Gastroesophageal sphincter (tissue), 4 donors: Measurements from ENCODE around the gene IFFO2. TPM values are rescaled to one million over a fixed set of nuclear protein-coding genes. Genes with fewer than 3 reads are reported as not detected.

ENCODE experiments used
- ATAC-seq: fragments of 150-250 bp; one replicate; pipeline ENCODE4 v1.9.1; 2016; ENCODE audit warnings: mild to moderate bottlenecking, moderate library complexity
- H3K27ac ChIP-seq, 4 donors: fragments of 200-600 bp; sonication (generic) in 3 of 4; 1 replicate in 3 of 4; 2 replicates in 1 of 4; pipeline ENCODE4 v1.5.1; 2016 to 2019
- H3K27me3 ChIP-seq: fragments of 200-600 bp; sonication (generic); one replicate; pipeline ENCODE4 v1.5.1; 2019
- H3K36me3 ChIP-seq, 2 donors: fragments of 200-600 bp; sonication (generic); one replicate each; pipeline ENCODE4 v1.5.1; 2019; ENCODE audit warnings: control low read depth in 1 of 2
- H3K4me1 ChIP-seq, 3 donors: fragments of 200-600 bp; sonication (generic); 1 replicate in 2 of 3; 2 replicates in 1 of 3; pipeline ENCODE4 v1.5.1; 2016 to 2019; ENCODE audit warnings: control low read depth in 2 of 3
- H3K4me3 ChIP-seq, 2 donors: fragments of 200-600 bp; sonication (generic); one replicate each; pipeline ENCODE4 v1.5.1; 2019; ENCODE audit warnings: mild to moderate bottlenecking in 1 of 2, moderate library complexity in 1 of 2
- H3K9me3 ChIP-seq, 3 donors: fragments of 200-600 bp; sonication (generic); one replicate each; pipeline ENCODE4 v1.5.1; 2017 to 2019; ENCODE audit warnings: control low read depth in 2 of 3
- EP300 ChIP-seq: sonication (generic); formaldehyde crosslinking; IDR thresholded peaks from one replicate; pipeline ENCODE4 v1.6.1; 2017; ENCODE audit warnings: antibody characterized with exemption, mild to moderate bottlenecking
- POLR2A ChIP-seq, 2 donors: fragments of 450-650 bp; IDR thresholded peaks; one replicate each; pipeline ENCODE4 v1.6.1; 2017; ENCODE audit warnings: antibody characterized with exemption in 2 of 2, mild to moderate bottlenecking in 2 of 2, moderate library complexity in 1 of 2
- POLR2AphosphoS5 ChIP-seq: sonication (generic); formaldehyde crosslinking; IDR thresholded peaks from one replicate; pipeline ENCODE4 v1.6.1; 2017; ENCODE audit warnings: antibody characterized with exemption
- WGBS, 2 donors: methylation state at CpG; one replicate each; pipeline ENCODE4 v1.1.5; 2018; ENCODE audit warnings: low coverage in 1 of 2; 5-methylcytosine and 5-hydroxymethylcytosine counted together
- total RNA-seq, 4 donors: library from RNA; depleted of rRNA; stranded (reverse); fragments of >200 nt; gene quantifications; one replicate each; pipeline ENCODE4 v1.1.0, GENCODE V29; 2016
- TF ChIP-seq, protein P1 (sequence below), 4 experiments: fragments of 200-600 bp in 2 of 4; fragments of 450-650 bp in 2 of 4; sonication (generic) in 1 of 4; IDR thresholded peaks; one replicate each; pipeline ENCODE4 v1.5.1; 2017 to 2019; ENCODE audit warnings: antibody characterized with exemption in 4 of 4, mild to moderate bottlenecking in 2 of 4, moderate library complexity in 2 of 4

The IFFO2 gene
- total RNA-seq, 4 donors from 2014 or later: 9.3 to 18.4 (median 12.7) TPM

DNA sequence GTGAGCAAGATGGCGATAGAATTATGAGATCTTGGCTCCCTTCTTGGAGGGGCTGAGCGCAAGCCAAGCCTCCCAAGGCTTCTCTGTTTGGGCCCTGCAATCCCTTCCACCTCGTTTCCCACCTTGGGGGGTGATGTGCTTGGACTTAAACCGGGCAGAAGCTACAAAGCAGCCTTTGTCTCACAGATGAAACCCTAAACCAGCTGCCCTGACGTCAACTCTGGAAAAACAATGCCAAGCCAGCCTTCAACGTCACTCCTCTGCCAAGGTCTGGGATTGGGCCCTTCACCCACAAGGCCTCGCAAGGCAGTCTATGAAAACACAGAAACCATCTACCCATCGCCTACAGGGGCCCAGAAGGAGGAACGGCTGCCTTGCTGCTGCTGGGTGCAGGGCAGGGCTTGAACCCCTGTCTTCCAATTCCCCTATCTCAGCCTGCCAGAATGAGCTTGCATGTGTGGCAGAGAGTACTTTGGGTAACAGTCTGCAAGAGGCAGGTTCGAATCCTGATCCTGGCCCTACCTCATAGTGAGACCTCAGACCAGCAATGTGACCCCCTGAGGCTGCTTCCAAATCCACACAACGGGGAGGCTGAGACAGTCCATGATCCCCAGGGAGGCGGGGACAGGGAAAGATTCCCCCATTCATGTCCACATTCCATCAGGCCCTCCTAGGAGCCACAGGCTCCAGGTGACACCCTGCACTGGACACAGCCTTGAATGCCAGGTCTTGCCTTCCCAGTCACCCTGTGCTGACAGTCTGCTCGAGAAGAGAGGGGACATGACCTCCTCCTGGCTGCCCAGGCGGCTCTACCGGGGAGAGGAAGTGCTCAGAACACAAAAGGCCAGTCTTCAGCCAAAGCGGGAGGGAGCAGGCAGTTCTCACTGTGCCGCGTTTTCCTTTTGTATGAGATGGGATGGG lies 15.0 kb downstream of the IFFO2 start:
- ATAC-seq: no peak
- Histone ChIP-seq H3K4me3 (no peak overlapping the region), H3K27ac (peak overlapping the region in 3 of 4 donors; percentile 26 to 65 (median 41)), H3K27me3 (no peaks in the 10 kb centered on the region), H3K36me3 (no peaks in the 10 kb centered on the region), H3K4me1 (peaks cover 0 to 100% (median 56%) of the 10 kb centered on the region in 3 donors), H3K9me3 (no peaks in the 10 kb centered on the region)
- WGBS, 2 donors: 73 to 80% methylated on average over 5 to 8 of the region's 18 CpGs
- TF ChIP-seq POLR2AphosphoS5 (no peak), EP300 (no peak), POLR2A (IDR thresholded peaks at IDR 0.05) (no peak)
- TF ChIP-seq, protein P1, sequence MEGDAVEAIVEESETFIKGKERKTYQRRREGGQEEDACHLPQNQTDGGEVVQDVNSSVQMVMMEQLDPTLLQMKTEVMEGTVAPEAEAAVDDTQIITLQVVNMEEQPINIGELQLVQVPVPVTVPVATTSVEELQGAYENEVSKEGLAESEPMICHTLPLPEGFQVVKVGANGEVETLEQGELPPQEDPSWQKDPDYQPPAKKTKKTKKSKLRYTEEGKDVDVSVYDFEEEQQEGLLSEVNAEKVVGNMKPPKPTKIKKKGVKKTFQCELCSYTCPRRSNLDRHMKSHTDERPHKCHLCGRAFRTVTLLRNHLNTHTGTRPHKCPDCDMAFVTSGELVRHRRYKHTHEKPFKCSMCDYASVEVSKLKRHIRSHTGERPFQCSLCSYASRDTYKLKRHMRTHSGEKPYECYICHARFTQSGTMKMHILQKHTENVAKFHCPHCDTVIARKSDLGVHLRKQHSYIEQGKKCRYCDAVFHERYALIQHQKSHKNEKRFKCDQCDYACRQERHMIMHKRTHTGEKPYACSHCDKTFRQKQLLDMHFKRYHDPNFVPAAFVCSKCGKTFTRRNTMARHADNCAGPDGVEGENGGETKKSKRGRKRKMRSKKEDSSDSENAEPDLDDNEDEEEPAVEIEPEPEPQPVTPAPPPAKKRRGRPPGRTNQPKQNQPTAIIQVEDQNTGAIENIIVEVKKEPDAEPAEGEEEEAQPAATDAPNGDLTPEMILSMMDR (IDR thresholded peaks at IDR 0.05): no peak

DNA sequence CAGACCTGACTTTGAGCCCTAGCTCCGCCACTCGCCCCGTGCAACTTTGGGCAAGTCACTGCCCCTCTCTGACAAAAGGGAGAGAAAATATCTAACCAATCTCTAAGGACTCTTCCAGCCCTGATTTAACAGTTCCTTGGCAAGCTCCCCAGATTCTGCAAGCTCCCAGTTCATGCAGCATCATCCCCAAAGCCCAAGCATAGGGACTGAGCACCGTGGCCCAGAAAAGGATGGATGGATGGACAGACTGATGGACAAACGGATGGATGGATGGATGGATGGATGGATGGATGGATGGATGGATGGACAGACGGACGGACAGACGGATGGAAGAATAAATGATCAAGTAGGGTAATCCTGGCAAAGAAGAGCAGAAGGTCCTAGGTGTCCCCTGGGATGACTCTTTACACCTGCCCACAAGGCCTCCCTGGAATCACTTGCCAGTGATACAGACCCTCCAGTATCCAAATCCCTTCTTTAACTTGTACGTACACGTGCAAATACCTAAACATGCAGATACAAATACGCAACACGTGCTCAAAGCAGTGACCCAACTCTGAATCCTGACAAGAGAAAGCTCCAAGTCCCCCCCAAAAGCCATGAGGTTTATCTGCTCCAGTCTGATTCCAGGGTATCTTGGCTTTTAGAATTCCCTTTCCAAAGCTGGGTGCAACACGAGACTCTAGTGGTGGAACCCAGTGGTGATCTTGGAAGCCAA lies 16.0 kb downstream of the IFFO2 start:
- Histone ChIP-seq H3K27ac (peak overlapping the region in 3 of 4 donors; percentile 9 to 65 (median 43)), H3K4me3 (no peak overlapping the region), H3K36me3 (no peaks in the 10 kb centered on the region), H3K9me3 (no peaks in the 10 kb centered on the region), H3K27me3 (no peaks in the 10 kb centered on the region), H3K4me1 (peaks cover 0 to 97% (median 50%) of the 10 kb centered on the region in 3 donors)
- 39 to 62% methylated on average over 4 to 11 of the region's 13 CpGs for WGBS, 2 donors
- TF ChIP-seq EP300: no peak
- TF ChIP-seq, protein P1 (IDR thresholded peaks at IDR 0.05): no peak
- no peak for ATAC-seq

DNA sequence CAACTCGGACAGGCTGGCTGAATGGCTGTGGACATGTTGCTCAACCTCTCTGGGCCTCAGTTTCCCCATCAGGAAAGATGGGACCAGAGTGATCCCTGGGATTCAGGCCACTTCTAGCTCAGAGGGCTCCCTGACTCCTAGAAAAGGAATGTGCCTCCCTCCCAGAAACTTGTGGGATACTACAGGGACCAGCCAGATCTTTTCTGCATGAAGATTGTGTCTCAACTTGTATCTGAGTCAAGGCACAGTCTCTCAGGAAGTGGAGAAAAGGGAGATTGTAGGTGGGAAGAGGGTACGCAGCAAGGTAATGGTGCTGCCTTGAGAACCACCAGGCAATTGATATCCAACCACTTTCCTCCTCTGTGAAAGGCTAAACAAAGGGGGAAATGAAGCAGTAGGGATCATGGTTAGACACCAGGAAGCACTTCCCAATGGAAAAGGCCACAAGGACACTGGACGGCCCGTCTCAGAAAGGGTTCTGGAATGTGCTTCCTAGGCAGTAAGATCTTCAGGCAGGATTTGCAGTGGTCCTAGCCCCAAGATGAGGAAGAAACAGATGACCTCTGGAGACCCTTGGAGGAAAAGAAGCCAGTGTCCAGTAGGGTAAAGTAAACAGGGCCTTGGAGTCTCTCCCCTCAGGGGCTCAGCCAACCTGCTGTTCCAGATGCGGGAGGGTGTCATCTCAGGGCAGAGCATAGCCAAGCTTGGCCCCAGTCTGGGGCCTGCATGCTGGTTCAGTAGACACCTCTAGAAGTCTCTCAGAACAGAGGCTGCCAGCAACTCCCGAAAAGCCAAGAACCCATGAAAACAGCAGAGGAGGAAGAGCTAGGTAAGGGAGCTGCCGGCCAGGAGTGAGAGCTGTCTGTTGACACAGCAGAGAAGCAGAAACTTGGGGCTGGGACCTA lies 16.8 kb downstream of the IFFO2 start:
- H3K4me1 ChIP-seq: peaks cover 0 to 89% (median 42%) of the 10 kb centered on the region in 3 donors

DNA sequence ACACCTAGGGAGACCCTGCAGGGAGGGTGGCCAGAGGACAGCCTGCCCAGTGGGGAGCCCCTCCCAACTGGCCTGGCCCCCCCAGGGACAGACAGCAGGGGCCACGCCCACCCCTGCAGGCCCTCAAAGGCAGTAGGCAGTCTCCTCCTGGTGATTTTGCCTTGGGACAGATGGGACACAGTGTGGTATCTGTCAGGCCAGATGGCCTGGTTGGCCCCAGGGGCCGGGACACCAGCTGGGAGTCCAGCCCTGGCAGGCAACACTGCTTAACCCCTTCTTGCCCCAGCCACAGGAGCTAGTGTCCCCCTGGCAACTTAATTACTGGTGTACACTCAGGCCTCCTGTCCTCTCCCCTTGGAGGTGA lies 17.8 kb downstream of the IFFO2 start:
- TF ChIP-seq EP300: no peak
- TF ChIP-seq, protein P1 (IDR thresholded peaks at IDR 0.05): no peak
- TF ChIP-seq POLR2A (IDR thresholded peaks at IDR 0.05): no peak
- no CpG with 5 or more reads among the region's 2 CpGs for WGBS, 2 donors
- H3K36me3 ChIP-seq: no peaks in the 10 kb centered on the region
- no peaks in the 10 kb centered on the region for H3K9me3 ChIP-seq
- H3K27me3 ChIP-seq: no peaks in the 10 kb centered on the region
- peaks cover 0 to 79% (median 38%) of the 10 kb centered on the region in 3 donors for H3K4me1 ChIP-seq
- H3K27ac ChIP-seq: peak overlapping the region in 1 of 4 donors; percentile 60
- no peak overlapping the region for H3K4me3 ChIP-seq
- no peak for ATAC-seq

More for the DNA sequence above, 16.8 kb downstream of the IFFO2 start:
- H3K4me3 ChIP-seq: no peak overlapping the region
- H3K27me3 ChIP-seq: no peaks in the 10 kb centered on the region
- peak overlapping the region in 2 of 4 donors; percentile 43 to 60 for H3K27ac ChIP-seq
- no peaks in the 10 kb centered on the region for H3K9me3 ChIP-seq
- TF ChIP-seq, protein P1 (IDR thresholded peaks at IDR 0.05): no peak
- TF ChIP-seq POLR2AphosphoS5 (no peak), EP300 (no peak), POLR2A (IDR thresholded peaks at IDR 0.05) (no peak)
- no peak for ATAC-seq
- H3K36me3 ChIP-seq: no peaks in the 10 kb centered on the region
- 62 to 71% methylated on average over 2 to 4 of the region's 7 CpGs for WGBS, 2 donors
